ENCODE measurements around the gene RAB11FIP4.

- TF ChIP-seq POLR2AphosphoS5 (IDR thresholded peaks at IDR 0.05; ENCODE audit: low read depth, low read length) (no peak), REST (IDR thresholded peaks at IDR 0.05; ENCODE audit: insufficient read depth in 1 of 2, low read depth in 2 of 2, low read length in 2 of 2) (no peak), TAF1 (IDR thresholded peaks at IDR 0.05; ENCODE audit: borderline replicate concordance, insufficient read depth, low read length) (no peak), SIN3A (IDR thresholded peaks at IDR 0.05; ENCODE audit: borderline replicate concordance, insufficient read depth, low read length) (no peak), FOXP2 (optimal IDR thresholded peaks at IDR 0.05; ENCODE audit: borderline replicate concordance, extremely low read depth, extremely low read length, insufficient read depth) (no peak)
These were observed 130.3 kb downstream of the RAB11FIP4 start for GRCh38 chr17:31521632-31522283.

Measured in PFSK-1 (cell line).